Upper lobe of left lung (tissue), 4 donors: ENCODE results near the gene STX1B.

Experiments
- EP300 ChIP-seq, 4 donors: sonication (generic); formaldehyde crosslinking; IDR thresholded peaks; one replicate each; pipeline ENCODE4 v1.5.1; 2017; ENCODE audit warnings: antibody characterized with exemption in 4 of 4, control low read depth in 2 of 4
- POLR2A ChIP-seq, 4 donors: fragments of 450-650 bp; IDR thresholded peaks; one replicate each; pipeline ENCODE4 v1.5.1; 2016 to 2017; ENCODE audit warnings: antibody characterized with exemption in 4 of 4, mild to moderate bottlenecking in 2 of 4
- POLR2AphosphoS5 ChIP-seq, 2 donors: sonication (generic); formaldehyde crosslinking; IDR thresholded peaks; one replicate each; pipeline ENCODE4 v1.5.1; 2017; ENCODE audit warnings: antibody characterized with exemption in 2 of 2
- TF ChIP-seq, protein P1 (sequence below), 6 experiments: fragments of 450-650 bp in 4 of 6; fragments of 200-600 bp in 2 of 6; sonication (generic) in 2 of 6; IDR thresholded peaks; one replicate each; pipeline ENCODE4 v1.5.1; 2016 to 2019; ENCODE audit warnings: antibody characterized with exemption in 6 of 6

DNA sequence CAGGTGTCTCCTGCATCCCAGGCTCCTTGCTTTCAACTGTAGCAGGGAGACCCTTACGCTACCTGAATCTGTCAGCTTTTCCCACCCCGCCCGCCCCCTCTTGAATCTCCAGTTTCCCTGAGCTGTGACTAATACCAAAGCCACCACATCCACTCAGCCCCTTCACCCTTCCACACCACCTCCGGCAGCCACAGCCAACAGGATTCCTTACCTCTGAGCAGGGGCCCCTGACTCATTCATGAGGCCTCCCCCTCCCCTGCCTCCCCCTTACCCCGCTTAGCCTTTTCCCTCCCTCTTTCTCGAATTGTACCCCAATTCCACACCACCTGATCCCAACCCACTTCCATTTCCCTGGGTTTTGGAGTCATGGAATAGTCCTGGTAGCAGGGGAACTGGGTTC, 2.3 kb downstream of the STX1B start:
- TF ChIP-seq, protein P1, sequence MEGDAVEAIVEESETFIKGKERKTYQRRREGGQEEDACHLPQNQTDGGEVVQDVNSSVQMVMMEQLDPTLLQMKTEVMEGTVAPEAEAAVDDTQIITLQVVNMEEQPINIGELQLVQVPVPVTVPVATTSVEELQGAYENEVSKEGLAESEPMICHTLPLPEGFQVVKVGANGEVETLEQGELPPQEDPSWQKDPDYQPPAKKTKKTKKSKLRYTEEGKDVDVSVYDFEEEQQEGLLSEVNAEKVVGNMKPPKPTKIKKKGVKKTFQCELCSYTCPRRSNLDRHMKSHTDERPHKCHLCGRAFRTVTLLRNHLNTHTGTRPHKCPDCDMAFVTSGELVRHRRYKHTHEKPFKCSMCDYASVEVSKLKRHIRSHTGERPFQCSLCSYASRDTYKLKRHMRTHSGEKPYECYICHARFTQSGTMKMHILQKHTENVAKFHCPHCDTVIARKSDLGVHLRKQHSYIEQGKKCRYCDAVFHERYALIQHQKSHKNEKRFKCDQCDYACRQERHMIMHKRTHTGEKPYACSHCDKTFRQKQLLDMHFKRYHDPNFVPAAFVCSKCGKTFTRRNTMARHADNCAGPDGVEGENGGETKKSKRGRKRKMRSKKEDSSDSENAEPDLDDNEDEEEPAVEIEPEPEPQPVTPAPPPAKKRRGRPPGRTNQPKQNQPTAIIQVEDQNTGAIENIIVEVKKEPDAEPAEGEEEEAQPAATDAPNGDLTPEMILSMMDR (IDR thresholded peaks at IDR 0.05) = no peak
- no peak for TF ChIP-seq POLR2AphosphoS5 (IDR thresholded peaks at IDR 0.05)
- TF ChIP-seq POLR2A (IDR thresholded peaks at IDR 0.05) = no peak
- no peak for TF ChIP-seq EP300 (IDR thresholded peaks at IDR 0.05)
